NCI-H2081 treated with DMSO at 0.1 percent for 48 hours (cell line): ENCODE data around the gene CCDC146.
"Not testable (repeated sequence)": the region's sequence is repeated elsewhere in the genome, so short reads cannot be mapped to it uniquely, and the experiment has no call there.

ENCODE experiments used
- DNase-seq: peaks from one replicate; lab custom pipeline; 2025; lab: John Stamatoyannopoulos, UW

CCDC146 gene

GRCh38 chr7:77140291-77140690 lies 17.9 kb downstream of the CCDC146 start:
- not testable (repeated sequence) for DNase-seq

DNA sequence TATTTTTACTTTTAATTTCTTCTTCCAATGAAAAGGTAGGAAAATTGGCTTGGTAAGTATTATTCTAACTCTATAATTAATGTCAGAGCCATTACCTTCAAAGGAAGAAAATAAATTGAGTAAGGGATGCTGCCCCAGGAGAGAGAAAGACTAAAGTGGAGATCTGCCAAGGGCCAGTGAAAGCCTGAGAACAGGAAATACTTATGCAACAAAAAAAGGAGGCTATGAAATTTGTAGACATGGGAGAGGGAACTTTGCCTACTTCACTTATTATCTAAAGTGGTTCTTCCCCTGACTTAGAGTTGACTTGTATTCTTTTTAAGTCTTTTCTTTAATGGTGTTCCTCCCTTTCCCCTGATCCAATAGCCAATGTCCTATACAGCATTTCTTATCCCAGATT lies 29.8 kb downstream of the CCDC146 start:
- not testable (repeated sequence) for DNase-seq

GRCh38 chr7:77154917-77155464 lies 32.6 kb downstream of the CCDC146 start:
- DNase-seq: not testable (repeated sequence)

- DNase-seq: not testable (repeated sequence)
These were observed 33.4 kb downstream of the CCDC146 start for GRCh38 chr7:77155601-77156377.

GRCh38 chr7:77157034-77157433 lies 34.6 kb downstream of the CCDC146 start:
- not testable (repeated sequence) for DNase-seq

- DNase-seq: no peak
These were observed 35.0 kb downstream of the CCDC146 start for GRCh38 chr7:77157446-77157845.

GRCh38 chr7:77171073-77171472 lies 48.7 kb downstream of the CCDC146 start:
- not testable (repeated sequence) for DNase-seq

- not testable (repeated sequence) for DNase-seq
These were observed 50.2 kb downstream of the CCDC146 start for GRCh38 chr7:77172437-77173172.

- not testable (repeated sequence) for DNase-seq
These were observed 52.0 kb downstream of the CCDC146 start for GRCh38 chr7:77174418-77174817.

GRCh38 chr7:77175274-77175800 lies 52.9 kb downstream of the CCDC146 start:
- not testable (repeated sequence) for DNase-seq

- DNase-seq: not testable (repeated sequence)
These were observed 55.0 kb downstream of the CCDC146 start for GRCh38 chr7:77177321-77177904.

GRCh38 chr7:77178024-77178423 lies 55.6 kb downstream of the CCDC146 start:
- not testable (repeated sequence) for DNase-seq

GRCh38 chr7:77181015-77181595 lies 58.7 kb downstream of the CCDC146 start:
- no peak for DNase-seq

- DNase-seq: no peak
These were observed 59.3 kb downstream of the CCDC146 start for GRCh38 chr7:77181734-77182133.

DNA sequence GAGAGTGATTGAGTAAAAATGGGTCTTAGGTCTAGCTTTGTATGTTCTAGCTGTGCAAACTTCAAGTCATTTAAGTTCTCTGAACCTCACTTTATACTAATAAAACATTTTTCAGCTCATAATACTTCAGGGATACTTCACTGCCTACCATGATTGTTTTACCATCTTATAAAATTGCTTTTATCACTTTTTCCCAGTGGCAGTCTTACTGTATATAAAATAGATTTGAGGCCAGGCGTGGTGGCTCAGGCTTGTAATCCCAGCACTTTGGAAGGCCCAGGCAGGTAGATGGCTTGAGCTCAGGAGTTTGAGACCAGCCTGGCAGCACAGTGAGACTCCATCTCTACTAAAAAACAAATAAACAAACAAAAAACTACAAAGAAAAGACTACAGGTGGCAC lies 59.8 kb downstream of the CCDC146 start:
- DNase-seq: no peak

- no peak for DNase-seq
These were observed 62.0 kb downstream of the CCDC146 start for GRCh38 chr7:77184463-77184862.

DNA sequence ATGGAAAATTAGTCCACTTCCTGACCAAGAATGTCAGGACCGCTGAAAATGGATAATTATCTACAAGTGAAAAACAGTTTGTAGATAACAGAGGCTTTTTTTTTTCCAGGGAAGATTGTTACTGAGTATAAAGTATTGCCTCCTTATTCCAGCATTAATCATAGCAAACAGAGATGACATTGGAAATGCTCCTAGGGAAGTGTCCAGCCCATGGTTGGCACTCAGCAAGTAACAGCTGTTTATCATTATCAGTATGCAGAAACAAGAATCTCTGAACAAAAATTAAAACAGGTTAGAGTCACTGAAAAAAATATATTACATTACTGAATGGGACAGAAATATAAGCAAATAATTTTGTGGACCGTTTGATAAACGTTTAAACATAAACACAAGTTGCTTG lies 62.6 kb downstream of the CCDC146 start:
- DNase-seq: no peak

DNA sequence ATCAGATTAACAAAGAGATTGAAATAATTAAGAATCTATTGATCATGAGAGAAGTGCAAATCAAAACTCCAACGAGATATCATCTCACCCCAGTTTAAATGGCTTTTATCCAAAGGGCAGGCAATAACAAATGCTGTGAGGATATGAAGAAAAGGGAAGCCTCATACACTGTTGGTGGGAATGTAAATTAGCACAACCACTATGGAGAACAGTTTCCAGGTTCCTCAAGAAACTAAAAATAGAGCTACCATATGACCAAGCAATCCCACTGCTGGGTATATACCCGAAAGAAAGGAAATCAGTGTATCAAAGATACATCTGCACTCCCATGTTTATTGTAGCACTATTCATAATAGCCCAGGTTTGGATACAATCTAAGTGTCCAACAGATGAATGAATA lies 63.5 kb downstream of the CCDC146 start:
- DNase-seq: no peak

DNA sequence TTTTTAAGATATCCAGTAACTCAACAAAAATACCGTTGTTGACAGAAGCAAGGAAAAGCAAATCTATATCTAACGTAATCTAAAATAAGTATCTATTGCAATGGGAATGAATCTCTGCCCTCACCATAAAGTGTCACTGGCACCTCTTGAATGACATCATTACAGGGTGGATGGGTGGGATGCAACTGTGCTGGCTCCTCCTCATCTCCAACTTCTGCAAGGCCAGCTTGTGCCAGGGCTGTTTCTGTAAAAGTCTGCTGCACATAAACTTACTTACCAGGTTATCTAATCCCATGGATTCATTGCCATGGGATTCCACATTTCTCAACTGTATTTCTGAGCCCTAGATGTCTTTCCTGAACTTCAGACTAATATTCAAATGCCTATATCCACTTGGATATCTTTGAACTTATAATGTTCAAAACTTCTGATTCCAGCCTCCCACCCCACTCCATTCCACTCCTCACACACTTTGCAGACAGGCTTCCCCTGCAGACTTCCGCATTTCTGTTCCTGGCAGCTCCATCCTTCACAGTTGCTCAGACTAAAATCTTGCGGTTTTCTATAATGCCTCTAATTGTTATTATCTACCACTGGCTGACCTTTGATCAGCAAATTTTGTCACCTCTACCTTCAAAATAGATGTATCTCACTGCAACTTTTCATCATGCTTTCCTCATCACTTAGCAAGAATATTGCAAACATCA lies 66.5 kb downstream of the CCDC146 start:
- DNase-seq: no peak

GRCh38 chr7:77197141-77197540 lies 74.7 kb downstream of the CCDC146 start:
- DNase-seq: no peak
